ENCODE data around the gene UBQLN4. TPM values are rescaled to one million over a fixed set of nuclear protein-coding genes. Genes with fewer than 3 reads are reported as not detected.
"Not testable (repeated sequence)": the region's sequence is repeated elsewhere in the genome, so short reads cannot be mapped to it uniquely, and the experiment has no call there.

Gene UBQLN4
- total RNA-seq, 1 experiment from 2014 or later = 29.1 TPM

DNA sequence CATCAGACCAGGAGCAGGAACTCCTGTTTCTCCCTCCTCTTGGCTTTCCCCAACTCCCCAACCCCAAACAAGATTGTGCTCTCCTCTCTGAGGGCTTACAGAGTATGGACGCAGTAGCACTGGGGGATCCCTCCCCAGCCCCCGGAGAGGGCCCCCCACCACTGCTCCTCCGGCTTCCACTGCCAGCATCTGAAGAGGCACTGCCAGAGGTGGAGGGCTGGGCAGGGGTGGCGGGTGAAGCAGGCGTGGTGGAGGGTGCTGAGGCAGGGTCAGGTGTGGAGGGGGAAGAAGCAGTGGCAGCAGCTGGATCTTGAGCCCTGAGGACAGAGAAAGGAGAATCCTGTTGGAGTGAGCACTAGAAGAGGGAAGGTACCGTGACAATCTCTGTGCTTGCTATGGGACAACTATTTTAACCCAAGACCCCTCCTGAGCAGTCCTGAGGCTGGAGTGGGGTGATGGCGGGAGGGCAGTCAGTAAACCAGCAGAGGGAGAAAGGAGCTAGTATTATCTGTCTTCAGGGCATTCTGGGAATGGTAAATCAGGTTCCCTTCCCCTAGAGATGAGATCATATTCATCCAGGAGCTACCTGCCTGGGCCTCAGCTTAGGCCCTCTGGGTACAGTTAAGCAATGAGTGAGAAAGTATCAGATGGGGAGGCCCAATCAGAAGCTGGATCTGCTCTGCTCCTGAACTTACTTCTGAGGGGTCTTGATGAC is 2.4 kb downstream of the UBQLN4 start:
- Histone ChIP-seq H2AFZ (ENCODE audit: low read length) (no peak overlapping the region), H4K20me1 (ENCODE audit: insufficient read depth, low read depth, low read length) (peaks cover 6% of the 10 kb centered on the region; the same call in 1 of the 2 replicates), H3K79me2 (ENCODE audit: low read length) (peaks cover 42% of the 10 kb centered on the region), H3K4me1 (ENCODE audit: low read length) (peaks cover 19% of the 10 kb centered on the region), H3K9me3 (ENCODE audit: low read length) (no peaks in the 10 kb centered on the region), H3K9me2 (replicated peaks; ENCODE audit: insufficient read depth, low read length) (no peaks in the 10 kb centered on the region), H3K27ac (ENCODE audit: low read length) (no peak overlapping the region), H3K9ac (ENCODE audit: low read length) (no peak overlapping the region), H3K27me3 (ENCODE audit: low read length) (no peaks in the 10 kb centered on the region), H3K36me3 (ENCODE audit: insufficient read depth, low read length) (peaks cover 16% of the 10 kb centered on the region; the same call in 1 of the 2 replicates), H3K4me2 (ENCODE audit: low read depth, low read length, poor library complexity, severe bottlenecking) (no peak overlapping the region), H3K4me3 (ENCODE audit: low read length) (no peak overlapping the region)
- DNase-seq = no peak

DNA sequence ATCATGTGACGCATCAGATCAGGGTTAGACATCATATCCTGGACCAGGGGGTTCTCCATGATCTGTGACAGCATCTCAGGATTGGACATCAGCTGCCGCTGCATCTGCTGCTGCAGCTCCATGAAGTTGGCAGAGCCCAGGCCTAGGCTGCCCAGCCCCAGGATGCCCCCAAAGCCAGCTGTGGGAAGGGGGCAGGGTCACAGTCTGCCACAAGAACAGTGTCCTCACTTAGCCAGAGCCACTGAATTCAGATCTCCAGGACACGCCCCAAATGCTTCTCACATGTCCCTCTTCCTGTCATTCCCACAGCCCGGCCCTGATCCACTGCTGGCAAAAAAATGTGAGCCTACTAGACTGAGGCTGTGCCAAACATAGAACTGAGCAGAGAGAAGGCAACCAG is 3.2 kb downstream of the UBQLN4 start:
- Histone ChIP-seq H3K9ac (ENCODE audit: low read length) (no peak overlapping the region), H3K4me1 (ENCODE audit: low read length) (peaks cover 12% of the 10 kb centered on the region), H3K27ac (ENCODE audit: low read length) (no peak overlapping the region), H3K4me3 (ENCODE audit: low read length) (no peak overlapping the region), H3K79me2 (ENCODE audit: low read length) (peaks cover 35% of the 10 kb centered on the region), H3K4me2 (ENCODE audit: low read depth, low read length, poor library complexity, severe bottlenecking) (no peak overlapping the region), H2AFZ (ENCODE audit: low read length) (no peak overlapping the region), H3K27me3 (ENCODE audit: low read length) (no peaks in the 10 kb centered on the region), H3K9me3 (ENCODE audit: low read length) (no peaks in the 10 kb centered on the region), H4K20me1 (ENCODE audit: insufficient read depth, low read depth, low read length) (peaks cover 6% of the 10 kb centered on the region; the same call in 1 of the 2 replicates), H3K36me3 (ENCODE audit: insufficient read depth, low read length) (peaks cover 16% of the 10 kb centered on the region; the same call in 1 of the 2 replicates), H3K9me2 (replicated peaks; ENCODE audit: insufficient read depth, low read length) (no peaks in the 10 kb centered on the region)
- DNase-seq = no peak

DNA sequence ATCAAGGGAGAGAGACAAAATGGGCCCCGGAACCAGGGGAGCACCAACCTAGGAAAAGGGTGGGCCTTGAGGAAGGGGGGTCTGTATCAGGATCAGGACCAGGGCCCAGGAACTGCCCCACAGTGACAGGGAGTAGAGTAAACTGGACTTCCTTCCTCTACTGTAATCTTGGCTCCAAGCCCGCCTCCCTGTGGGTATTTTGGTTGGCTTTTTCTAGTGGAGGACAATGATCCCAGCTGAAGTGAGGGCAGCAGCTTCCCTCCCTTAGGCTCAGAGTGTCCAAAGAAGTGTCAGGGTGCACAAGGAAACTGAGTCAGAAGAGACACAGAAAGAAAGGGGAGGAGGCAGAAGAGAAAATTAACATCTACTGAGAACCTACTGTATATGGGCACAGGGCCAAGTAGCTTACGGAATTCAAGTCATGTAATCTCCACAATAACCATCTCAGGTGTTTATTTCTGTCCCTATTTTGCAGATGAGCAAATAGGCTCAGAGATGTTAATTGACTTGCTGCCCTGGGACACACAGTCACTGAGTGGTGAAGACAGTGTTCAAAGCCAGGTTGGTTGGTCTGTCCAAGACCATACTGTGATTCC is 4.8 kb downstream of the UBQLN4 start:
- Histone ChIP-seq H3K4me2 (ENCODE audit: low read depth, low read length, poor library complexity, severe bottlenecking) (no peak overlapping the region), H3K9ac (ENCODE audit: low read length) (no peak overlapping the region), H3K4me1 (ENCODE audit: low read length) (peaks cover 7% of the 10 kb centered on the region), H3K9me2 (replicated peaks; ENCODE audit: insufficient read depth, low read length) (no peaks in the 10 kb centered on the region), H3K79me2 (ENCODE audit: low read length) (peaks cover 29% of the 10 kb centered on the region), H3K27ac (ENCODE audit: low read length) (no peak overlapping the region), H2AFZ (ENCODE audit: low read length) (no peak overlapping the region), H3K4me3 (ENCODE audit: low read length) (no peak overlapping the region), H3K9me3 (ENCODE audit: low read length) (no peaks in the 10 kb centered on the region), H4K20me1 (ENCODE audit: insufficient read depth, low read depth, low read length) (peaks cover 6% of the 10 kb centered on the region; the same call in 1 of the 2 replicates), H3K27me3 (ENCODE audit: low read length) (no peaks in the 10 kb centered on the region), H3K36me3 (ENCODE audit: insufficient read depth, low read length) (peaks cover 21% of the 10 kb centered on the region; the same call in 1 of the 2 replicates)
- no peak for DNase-seq

DNA sequence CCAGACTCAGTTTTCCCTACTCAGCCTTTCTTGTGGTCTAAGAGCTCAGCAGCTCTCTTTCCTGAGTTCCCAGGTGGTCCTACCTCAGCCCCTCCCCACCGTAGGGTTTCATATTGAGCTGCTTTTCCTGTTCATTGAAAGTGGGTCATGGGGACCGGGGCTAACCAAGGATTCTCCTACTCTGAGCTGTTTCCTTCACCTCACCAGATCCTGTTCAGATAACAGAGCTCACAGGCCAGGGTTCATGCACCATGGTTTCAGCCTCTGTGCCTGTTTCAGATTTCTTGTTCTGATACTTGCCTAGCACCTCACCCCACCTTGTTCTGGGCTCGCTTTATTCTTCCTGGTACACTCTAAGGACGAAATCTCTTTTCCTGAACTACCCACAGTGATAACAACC is 8.5 kb downstream of the UBQLN4 start:
- no peaks in the 10 kb centered on the region for H3K4me1 ChIP-seq (ENCODE audit: low read length)
- no peaks in the 10 kb centered on the region for H3K9me2 ChIP-seq (replicated peaks; ENCODE audit: insufficient read depth, low read length)
- no peak overlapping the region for H2AFZ ChIP-seq (ENCODE audit: low read length)
- 0 out of 2 replicates have a peak, but pooled peaks cover 3% of the 10 kb centered on the region for H3K79me2 ChIP-seq (ENCODE audit: low read length)
- no peaks in the 10 kb centered on the region for H4K20me1 ChIP-seq (ENCODE audit: insufficient read depth, low read depth, low read length)
- no peaks in the 10 kb centered on the region for H3K27me3 ChIP-seq (ENCODE audit: low read length)
- no peak for DNase-seq
- H3K4me2 ChIP-seq (ENCODE audit: low read depth, low read length, poor library complexity, severe bottlenecking) = no peak overlapping the region
- peaks cover 32% of the 10 kb centered on the region; the same call in 1 of the 2 replicates for H3K36me3 ChIP-seq (ENCODE audit: insufficient read depth, low read length)
- H3K4me3 ChIP-seq (ENCODE audit: low read length) = no peak overlapping the region
- H3K27ac ChIP-seq (ENCODE audit: low read length) = no peak overlapping the region
- H3K9ac ChIP-seq (ENCODE audit: low read length) = no peak overlapping the region
- no peaks in the 10 kb centered on the region for H3K9me3 ChIP-seq (ENCODE audit: low read length)

DNA sequence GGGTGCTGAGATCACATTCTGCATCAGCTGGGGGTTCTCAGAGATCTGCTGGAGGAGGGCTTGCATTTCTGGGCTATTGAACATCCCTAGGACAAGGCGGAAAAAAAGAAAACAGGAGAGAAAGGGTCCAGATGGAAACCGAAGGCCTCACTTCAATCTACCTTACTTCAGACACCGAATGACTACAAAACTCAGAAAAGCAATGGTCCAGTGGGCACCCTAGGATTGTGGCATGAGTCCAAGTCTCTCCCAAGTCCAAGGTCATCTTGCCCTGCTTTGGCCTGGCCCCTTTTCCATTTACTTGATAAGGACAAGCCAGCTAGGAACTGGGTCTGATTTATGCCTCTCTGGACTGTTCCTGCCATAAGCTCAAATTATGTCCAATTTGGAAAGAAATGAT is 10.8 kb downstream of the UBQLN4 start:
- no peaks in the 10 kb centered on the region for H3K4me1 ChIP-seq (ENCODE audit: low read length)
- no peak overlapping the region for H2AFZ ChIP-seq (ENCODE audit: low read length)
- H4K20me1 ChIP-seq (ENCODE audit: insufficient read depth, low read depth, low read length) = no peaks in the 10 kb centered on the region
- no peaks in the 10 kb centered on the region for H3K9me3 ChIP-seq (ENCODE audit: low read length)
- no peak overlapping the region for H3K4me2 ChIP-seq (ENCODE audit: low read depth, low read length, poor library complexity, severe bottlenecking)
- H3K9me2 ChIP-seq (replicated peaks; ENCODE audit: insufficient read depth, low read length) = no peaks in the 10 kb centered on the region
- H3K27ac ChIP-seq (ENCODE audit: low read length) = no peak overlapping the region
- H3K27me3 ChIP-seq (ENCODE audit: low read length) = no peaks in the 10 kb centered on the region
- H3K36me3 ChIP-seq (ENCODE audit: insufficient read depth, low read length) = peaks cover 21% of the 10 kb centered on the region; the same call in 1 of the 2 replicates
- no peak overlapping the region for H3K4me3 ChIP-seq (ENCODE audit: low read length)
- no peak for DNase-seq
- no peak overlapping the region for H3K9ac ChIP-seq (ENCODE audit: low read length)
- no peaks in the 10 kb centered on the region for H3K79me2 ChIP-seq (ENCODE audit: low read length)

DNA sequence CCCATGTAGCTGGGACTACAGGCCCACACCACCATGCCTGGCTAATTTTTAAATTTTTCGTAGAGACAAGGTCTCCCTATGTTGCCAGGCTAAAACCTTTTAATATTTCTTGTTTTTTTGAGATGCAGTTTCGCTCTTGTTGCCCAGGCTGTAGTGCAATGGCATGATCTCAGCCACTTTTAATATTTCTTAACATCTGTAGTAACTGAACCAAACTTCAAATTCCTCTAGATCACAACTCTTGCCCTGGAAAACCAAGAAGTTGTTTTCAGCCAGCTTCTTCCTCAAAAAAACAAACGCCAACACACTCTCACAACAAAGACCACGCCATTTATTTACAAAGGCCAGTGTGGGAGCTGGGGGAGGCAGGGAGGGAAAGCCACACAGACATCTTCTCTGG is 18.6 kb downstream of the UBQLN4 start:
- H3K4me1 ChIP-seq (ENCODE audit: low read length); H3K27ac ChIP-seq (ENCODE audit: low read length); H3K4me3 ChIP-seq (ENCODE audit: low read length); H3K4me2 ChIP-seq (ENCODE audit: low read depth, low read length, poor library complexity, severe bottlenecking); H4K20me1 ChIP-seq (ENCODE audit: insufficient read depth, low read depth, low read length); H3K9me2 ChIP-seq (replicated peaks; ENCODE audit: insufficient read depth, low read length); H2AFZ ChIP-seq (ENCODE audit: low read length); H3K9me3 ChIP-seq (ENCODE audit: low read length); DNase-seq; H3K36me3 ChIP-seq (ENCODE audit: insufficient read depth, low read length); H3K9ac ChIP-seq (ENCODE audit: low read length); H3K79me2 ChIP-seq (ENCODE audit: low read length); H3K27me3 ChIP-seq (ENCODE audit: low read length): not testable (repeated sequence)

DNA sequence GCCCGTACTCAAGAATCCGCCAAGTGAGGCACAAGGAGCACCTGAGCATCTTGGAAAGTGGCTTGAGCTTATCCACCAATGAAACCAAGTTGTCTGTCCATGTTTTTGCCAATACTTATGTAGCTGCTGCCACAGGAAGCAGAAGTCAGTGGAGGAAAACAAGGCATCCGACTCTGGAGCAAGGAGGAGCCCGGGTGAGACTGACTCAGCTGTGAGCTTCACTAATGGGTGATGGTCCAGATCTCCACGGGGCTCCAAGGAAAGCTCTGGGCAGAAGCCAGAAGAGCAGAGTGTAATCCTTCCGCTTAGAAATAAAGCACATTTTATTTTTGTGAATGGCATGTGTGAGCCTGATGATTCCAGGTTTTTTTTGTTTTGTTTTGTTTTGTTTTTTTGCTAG is 20.6 kb downstream of the UBQLN4 start:
- no peaks in the 10 kb centered on the region for H3K27me3 ChIP-seq (ENCODE audit: low read length)
- no peaks in the 10 kb centered on the region for H3K4me1 ChIP-seq (ENCODE audit: low read length)
- no peak overlapping the region for H3K4me2 ChIP-seq (ENCODE audit: low read depth, low read length, poor library complexity, severe bottlenecking)
- no peak overlapping the region for H3K9ac ChIP-seq (ENCODE audit: low read length)
- no peak overlapping the region for H3K27ac ChIP-seq (ENCODE audit: low read length)
- no peak overlapping the region for H3K4me3 ChIP-seq (ENCODE audit: low read length)
- H3K79me2 ChIP-seq (ENCODE audit: low read length) = no peaks in the 10 kb centered on the region
- H3K9me3 ChIP-seq (ENCODE audit: low read length) = no peaks in the 10 kb centered on the region
- no peaks in the 10 kb centered on the region for H3K9me2 ChIP-seq (replicated peaks; ENCODE audit: insufficient read depth, low read length)
- no peak overlapping the region for H2AFZ ChIP-seq (ENCODE audit: low read length)
- H3K36me3 ChIP-seq (ENCODE audit: insufficient read depth, low read length) = no peaks in the 10 kb centered on the region
- H4K20me1 ChIP-seq (ENCODE audit: insufficient read depth, low read depth, low read length) = no peaks in the 10 kb centered on the region
- no peak for DNase-seq

DNA sequence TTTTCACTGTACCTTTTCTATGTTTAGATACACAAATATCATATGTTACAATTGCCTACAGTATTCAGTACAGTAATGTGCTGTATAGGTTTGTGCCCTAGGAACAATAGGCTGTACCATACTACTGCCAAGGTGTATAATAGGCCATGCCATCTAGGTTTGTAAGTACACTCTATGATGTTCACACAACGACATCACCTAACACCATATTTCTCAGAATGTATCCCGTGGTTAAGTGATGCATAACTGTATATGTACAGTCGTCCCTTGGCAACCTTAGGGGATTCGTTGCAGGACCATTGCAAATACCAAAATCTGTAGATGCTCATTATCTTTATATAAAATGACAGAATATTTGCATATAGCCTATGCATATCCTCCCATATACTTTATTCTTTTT is 27.0 kb downstream of the UBQLN4 start:
- no peaks in the 10 kb centered on the region for H3K9me3 ChIP-seq (ENCODE audit: low read length)
- no peak overlapping the region for H2AFZ ChIP-seq (ENCODE audit: low read length)

More for the DNA sequence above, 27.0 kb downstream of the UBQLN4 start:
- Histone ChIP-seq H3K9me2 (replicated peaks; ENCODE audit: insufficient read depth, low read length) (no peaks in the 10 kb centered on the region), H3K4me3 (ENCODE audit: low read length) (no peak overlapping the region), H3K36me3 (ENCODE audit: insufficient read depth, low read length) (no peaks in the 10 kb centered on the region), H3K4me1 (ENCODE audit: low read length) (peaks cover 3% of the 10 kb centered on the region; the same call in 1 of the 2 replicates), H3K79me2 (ENCODE audit: low read length) (no peaks in the 10 kb centered on the region), H3K27ac (ENCODE audit: low read length) (no peak overlapping the region), H3K9ac (ENCODE audit: low read length) (no peak overlapping the region), H4K20me1 (ENCODE audit: insufficient read depth, low read depth, low read length) (no peaks in the 10 kb centered on the region), H3K4me2 (ENCODE audit: low read depth, low read length, poor library complexity, severe bottlenecking) (no peak overlapping the region), H3K27me3 (ENCODE audit: low read length) (no peaks in the 10 kb centered on the region)
- no peak for DNase-seq
